IMR-90 (cell line): ENCODE data around the gene ELOVL1. TPM values are rescaled to one million over a fixed set of nuclear protein-coding genes. Genes with fewer than 3 reads are reported as not detected.

ENCODE experiments used
- ATAC-seq: fragments of 200-7000 bp; cut with Tn5 transposase; 2 replicates; pipeline ENCODE4 v1.9.1; 2020; ENCODE audit warnings: low read depth, mild to moderate bottlenecking, moderate library complexity
- BruUV-seq: library from RNA; stranded (reverse); fragments of 400-500 nt; replicated peaks from 2 replicates; lab custom pipeline; 2021; lab: Mats Ljungman, UMichigan
- CTCF ChIA-PET: fragments of 300-600 bp; formaldehyde crosslinking; extraction: SDS; loops from one replicate; lab custom pipeline; 2021; ENCODE audit warnings: antibody characterized with exemption; lab: Yijun Ruan, JAX
- POLR2A ChIA-PET: fragments of 300-600 bp; sonication (Branson Sonifier 250); formaldehyde crosslinking; loops from one replicate; lab custom pipeline; 2022; ENCODE audit warnings: antibody characterized with exemption; ENCODE audit not compliant: unreplicated experiment; lab: Charles Lee
- DNase-seq: peaks from one replicate; pipeline ENCODE4 v3.0.0; 2013
- H2AFZ ChIP-seq: replicated peaks from 2 replicates; pipeline ENCODE3; 2013; ENCODE audit warnings: low read length, mild to moderate bottlenecking; ENCODE audit not compliant: poor library complexity
- H2AK5ac ChIP-seq: 2 replicates; pipeline ENCODE4 v1.6.1; 2013; ENCODE audit warnings: low read depth, low read length, inconsistent platforms
- H2AK9ac ChIP-seq: replicated peaks from 2 replicates; pipeline ENCODE3; 2013; ENCODE audit warnings: mild to moderate bottlenecking, low read depth, low read length, moderate library complexity; ENCODE audit not compliant: poor library complexity
- H2BK120ac ChIP-seq: 2 replicates; pipeline ENCODE4 v1.6.1; 2013; ENCODE audit warnings: low read depth, low read length, inconsistent platforms
- H2BK15ac ChIP-seq: 3 replicates; pipeline ENCODE4 v1.6.1; 2013; ENCODE audit warnings: low read depth, low read length, inconsistent platforms
- H2BK20ac ChIP-seq: 2 replicates; pipeline ENCODE4 v1.6.1; 2013; ENCODE audit warnings: low read depth, mild to moderate bottlenecking, inconsistent platforms, low read length, moderate library complexity
- H2BK5ac ChIP-seq: 2 replicates; pipeline ENCODE4 v1.6.1; 2013; ENCODE audit warnings: mild to moderate bottlenecking, low read depth, low read length, inconsistent platforms; ENCODE audit not compliant: poor library complexity, severe bottlenecking
- H3K14ac ChIP-seq: replicated peaks from 2 replicates; pipeline ENCODE4 v1.6.1; 2013; ENCODE audit warnings: low read depth, low read length, inconsistent platforms
- H3K18ac ChIP-seq: 2 replicates; pipeline ENCODE4 v1.6.1; 2013; ENCODE audit warnings: low read depth, low read length, control low read depth
- H3K23ac ChIP-seq: 2 replicates; pipeline ENCODE4 v1.6.1; 2013; ENCODE audit warnings: low read depth, low read length, inconsistent platforms
- H3K27ac ChIP-seq: 2 replicates; pipeline ENCODE4 v1.5.1; 2013; ENCODE audit warnings: mild to moderate bottlenecking, control low read depth, low read length; ENCODE audit not compliant: insufficient read depth
- H3K27me3 ChIP-seq: 2 replicates; pipeline ENCODE4 v1.6.1; 2013; ENCODE audit warnings: low read length; ENCODE audit not compliant: control insufficient read depth, insufficient read depth
- H3K36me3 ChIP-seq: 2 replicates; pipeline ENCODE4 v1.6.1; 2013; ENCODE audit warnings: low read length, mixed read lengths; ENCODE audit not compliant: control insufficient read depth, insufficient read depth
- H3K4ac ChIP-seq: 2 replicates; pipeline ENCODE4 v1.6.1; 2013; ENCODE audit warnings: low read depth, low read length, inconsistent platforms
- H3K4me1 ChIP-seq: 2 replicates; pipeline ENCODE4 v1.6.1; 2013; ENCODE audit warnings: low read length, mixed read lengths; ENCODE audit not compliant: control insufficient read depth, insufficient read depth
- H3K4me2 ChIP-seq: 2 replicates; pipeline ENCODE4 v1.6.1; 2013; ENCODE audit warnings: low read depth, mild to moderate bottlenecking, control low read depth, low read length, moderate library complexity
- H3K4me3 ChIP-seq: 2 replicates; pipeline ENCODE4 v1.5.1; 2013; ENCODE audit warnings: low read depth, mild to moderate bottlenecking, control low read depth, low read length, moderate library complexity; ENCODE audit not compliant: insufficient read depth
- H3K56ac ChIP-seq: 2 replicates; pipeline ENCODE4 v1.6.1; 2013; ENCODE audit warnings: low read length, inconsistent platforms; ENCODE audit not compliant: insufficient read depth; ENCODE audit errors: extremely low read depth
- H3K79me1 ChIP-seq, 2 experiments: 2 replicates each; pipeline ENCODE4 v1.6.1; 2013; ENCODE audit warnings: low read length in 2 of 2, inconsistent platforms in 1 of 2, low read depth in 1 of 2
- H3K9ac ChIP-seq: 2 replicates; pipeline ENCODE4 v1.6.1; 2013; ENCODE audit warnings: low read depth, low read length, control low read depth
- H3K9me1 ChIP-seq: 2 replicates; pipeline ENCODE4 v1.6.1; 2013; ENCODE audit warnings: low read length, inconsistent platforms; ENCODE audit not compliant: insufficient read depth
- H3K9me3 ChIP-seq: 2 replicates; pipeline ENCODE4 v1.6.1; 2013; ENCODE audit warnings: low read length; ENCODE audit not compliant: control insufficient read depth, insufficient read depth
- H4K20me1 ChIP-seq: 2 replicates; pipeline ENCODE4 v1.6.1; 2013; ENCODE audit warnings: low read length, inconsistent platforms; ENCODE audit not compliant: insufficient read depth
- H4K5ac ChIP-seq: 2 replicates; pipeline ENCODE4 v1.6.1; 2013; ENCODE audit warnings: mild to moderate bottlenecking, low read depth, low read length, control low read depth
- H4K8ac ChIP-seq, 2 experiments: 2 replicates each; pipeline ENCODE4 v1.6.1; 2013; ENCODE audit warnings: low read depth in 2 of 2, low read length in 2 of 2, control low read depth in 1 of 2, inconsistent platforms in 1 of 2
- H4K91ac ChIP-seq: 2 replicates; pipeline ENCODE4 v1.6.1; 2013; ENCODE audit warnings: low read depth, low read length, inconsistent platforms; ENCODE audit not compliant: insufficient read depth
- BHLHE40 ChIP-seq: fragments of 150-350 bp; IDR thresholded peaks from 2 replicates; pipeline ENCODE4 v1.6.1; 2016; ENCODE audit warnings: mild to moderate bottlenecking, low read depth, low read length
- CEBPB ChIP-seq: IDR thresholded peaks from 2 replicates; pipeline ENCODE4 v1.6.1; 2012; ENCODE audit warnings: low read depth, low read length, improper control_type of control experiment
- CHD1 ChIP-seq: IDR thresholded peaks from 2 replicates; pipeline ENCODE4 v1.6.1; 2012; ENCODE audit warnings: low read depth, low read length, improper control_type of control experiment
- FOS ChIP-seq: fragments of 150-350 bp; IDR thresholded peaks from 2 replicates; pipeline ENCODE4 v1.6.1; 2016; ENCODE audit warnings: low read depth, low read length
- MAFK ChIP-seq: IDR thresholded peaks from 2 replicates; pipeline ENCODE4 v1.6.1; 2012; ENCODE audit warnings: low read depth, low read length, improper control_type of control experiment
- MAZ ChIP-seq: IDR thresholded peaks from 2 replicates; pipeline ENCODE4 v1.6.1; 2012; ENCODE audit warnings: low read depth, mild to moderate bottlenecking, low read length, improper control_type of control experiment, moderate library complexity, borderline replicate concordance
- MXI1 ChIP-seq: IDR thresholded peaks from 2 replicates; pipeline ENCODE4 v1.6.1; 2012; ENCODE audit warnings: low read depth, mild to moderate bottlenecking, low read length, moderate library complexity, borderline replicate concordance
- NFE2L2 ChIP-seq: fragments of 150-350 bp; IDR thresholded peaks from 2 replicates; pipeline ENCODE4 v1.6.1; 2016; ENCODE audit warnings: low read depth, mild to moderate bottlenecking, low read length
- POLR2A ChIP-seq: IDR thresholded peaks from 2 replicates; pipeline ENCODE4 v1.6.1; 2012; ENCODE audit warnings: mild to moderate bottlenecking, low read depth, low read length
- RAD21 ChIP-seq: IDR thresholded peaks from 2 replicates; pipeline ENCODE4 v1.6.1; 2012; ENCODE audit warnings: low read length, improper control_type of control experiment
- RCOR1 ChIP-seq: IDR thresholded peaks from 2 replicates; pipeline ENCODE4 v1.6.1; 2012; ENCODE audit warnings: mild to moderate bottlenecking, low read length, improper control_type of control experiment; ENCODE audit not compliant: insufficient replicate concordance
- RFX5 ChIP-seq: IDR thresholded peaks from 2 replicates; pipeline ENCODE4 v1.8.0; 2012; ENCODE audit warnings: low read depth, mild to moderate bottlenecking, low read length, moderate library complexity
- SMC3 ChIP-seq: fragments of 150-350 bp; IDR thresholded peaks from 2 replicates; pipeline ENCODE4 v1.6.1; 2016; ENCODE audit warnings: low read depth, mild to moderate bottlenecking, antibody characterized with exemption, low read length, moderate library complexity
- WGBS, 2 experiments: methylation state at CpG; one replicate each; pipeline versions ENCODE4 v1.1.5 to v1.1.7; 2013; ENCODE audit warnings: missing lambda C conversion rate in 2 of 2; ENCODE audit not compliant: insufficient read length in 1 of 2; ENCODE audit errors: extremely low coverage in 2 of 2; 5-methylcytosine and 5-hydroxymethylcytosine counted together
- dilution Hi-C: fragments of 300-500 bp; cut with HindIII; formaldehyde crosslinking; loops from one replicate; pipeline ENCODE4 v1.14.3; 2018; ENCODE audit warnings: low sequenced_read_pairs; ENCODE audit not compliant: unreplicated experiment
- in situ Hi-C: fragments of 300-500 bp; cut with MboI; formaldehyde crosslinking; loops from 3 replicates; pipeline ENCODE4 v1.14.3; 2019; ENCODE audit warnings: low sequenced_read_pairs, inconsistent platforms, mixed read lengths
- intact Hi-C: fragments of 100-400 bp; cut with micrococcal nuclease; formaldehyde crosslinking; loops from 2 replicates; pipeline ENCODE4 v1.10.0; 2022
- polyA plus RNA-seq, 3 experiments: library from polyadenylated mRNA; depleted of rRNA; stranded (reverse); fragments of >200 nt; gene quantifications; 2 replicates each; pipeline ENCODE4 v1.2.3, GENCODE V29; 2012; ENCODE audit warnings: low replicate concordance in 1 of 3
- total RNA-seq: library from RNA; depleted of rRNA; stranded (reverse); fragments of >200 nt; gene quantifications from 2 replicates; pipeline ENCODE4 v1.2.3, GENCODE V29; 2012
- TF ChIP-seq, protein P1 (sequence below): fragments of 150-350 bp; IDR thresholded peaks from 2 replicates; pipeline ENCODE4 v1.6.1; 2016; ENCODE audit warnings: low read depth, mild to moderate bottlenecking, low read length, moderate library complexity, borderline replicate concordance
- TF ChIP-seq, protein P2 (sequence below): conservative IDR thresholded peaks from 2 replicates; pipeline ENCODE4 v1.5.1; 2012; ENCODE audit warnings: mild to moderate bottlenecking, low read depth, low read length, improper control_type of control experiment
- TF ChIP-seq, protein P3 (sequence below): fragments of 150-350 bp; IDR thresholded peaks from 2 replicates; pipeline ENCODE4 v1.6.1; 2017; ENCODE audit warnings: mild to moderate bottlenecking, antibody characterized with exemption, low read length, low read depth

ELOVL1 gene
- total and polyA plus RNA-seq, 2 of the 4 experiments (the other 2 are of a cell fraction): 88.9 to 211 TPM

DNA sequence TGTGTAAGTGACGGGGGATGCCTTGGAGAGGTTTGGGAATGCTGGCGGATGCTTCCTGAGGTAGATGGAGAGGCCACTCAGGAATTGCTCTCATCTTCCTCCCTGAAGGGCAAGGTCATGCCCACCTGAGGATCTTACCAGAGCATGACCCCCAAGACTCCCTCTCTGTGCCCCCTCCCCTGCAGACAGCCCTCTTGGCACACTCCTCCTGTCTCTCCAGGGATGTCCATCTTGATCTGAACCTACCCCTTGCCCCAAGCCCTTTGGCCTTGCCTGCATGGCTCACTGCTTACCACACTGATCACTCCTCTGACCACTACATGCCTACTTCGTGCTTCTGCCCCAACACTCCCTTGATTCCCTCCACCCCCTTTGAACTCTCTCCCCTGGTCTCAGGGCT is 48.0 kb downstream of the ELOVL1 start:
- ATAC-seq (no peak), DNase-seq (no peak)
- WGBS, 2 experiments: no CpG with 5 or more reads among the region's 3 CpGs
- no peak overlapping the region for H3K4me3 ChIP-seq
- no peaks in the 10 kb centered on the region for H3K79me1 ChIP-seq
- H3K56ac ChIP-seq: no peak overlapping the region
- no peak overlapping the region for H2BK20ac ChIP-seq
- H3K18ac ChIP-seq: no peak overlapping the region
- H4K91ac ChIP-seq: no peak overlapping the region
- no peak overlapping the region for H3K23ac ChIP-seq
- no peaks in the 10 kb centered on the region for H3K9me3 ChIP-seq
- no peaks in the 10 kb centered on the region for H4K20me1 ChIP-seq
- H3K27me3 ChIP-seq: no peaks in the 10 kb centered on the region
- in situ Hi-C loops: no loop called here
- no peak overlapping the region for H3K14ac ChIP-seq
- no peak overlapping the region for H2AK5ac ChIP-seq
- H2BK5ac ChIP-seq: no peak overlapping the region
- H2AFZ ChIP-seq: no peak overlapping the region
- peaks cover 3% of the 10 kb centered on the region; the same call in 1 of the 2 replicates for H3K9me1 ChIP-seq
- intact Hi-C loops: no loop called here
- no peak overlapping the region for H3K9ac ChIP-seq
- no peak overlapping the region for H3K27ac ChIP-seq
- H2AK9ac ChIP-seq: no peak overlapping the region
- TF ChIP-seq RCOR1: no peak
- TF ChIP-seq BHLHE40: no peak
- no peak for TF ChIP-seq FOS
- no peak for TF ChIP-seq RAD21
- no peak for TF ChIP-seq MAFK
- TF ChIP-seq CHD1: no peak
- TF ChIP-seq RFX5: no peak
- TF ChIP-seq, protein P1, sequence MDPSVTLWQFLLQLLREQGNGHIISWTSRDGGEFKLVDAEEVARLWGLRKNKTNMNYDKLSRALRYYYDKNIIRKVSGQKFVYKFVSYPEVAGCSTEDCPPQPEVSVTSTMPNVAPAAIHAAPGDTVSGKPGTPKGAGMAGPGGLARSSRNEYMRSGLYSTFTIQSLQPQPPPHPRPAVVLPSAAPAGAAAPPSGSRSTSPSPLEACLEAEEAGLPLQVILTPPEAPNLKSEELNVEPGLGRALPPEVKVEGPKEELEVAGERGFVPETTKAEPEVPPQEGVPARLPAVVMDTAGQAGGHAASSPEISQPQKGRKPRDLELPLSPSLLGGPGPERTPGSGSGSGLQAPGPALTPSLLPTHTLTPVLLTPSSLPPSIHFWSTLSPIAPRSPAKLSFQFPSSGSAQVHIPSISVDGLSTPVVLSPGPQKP: no peak
- TF ChIP-seq NFE2L2: no peak
- no peak for TF ChIP-seq SMC3
- TF ChIP-seq MXI1: no peak
- TF ChIP-seq, protein P2, sequence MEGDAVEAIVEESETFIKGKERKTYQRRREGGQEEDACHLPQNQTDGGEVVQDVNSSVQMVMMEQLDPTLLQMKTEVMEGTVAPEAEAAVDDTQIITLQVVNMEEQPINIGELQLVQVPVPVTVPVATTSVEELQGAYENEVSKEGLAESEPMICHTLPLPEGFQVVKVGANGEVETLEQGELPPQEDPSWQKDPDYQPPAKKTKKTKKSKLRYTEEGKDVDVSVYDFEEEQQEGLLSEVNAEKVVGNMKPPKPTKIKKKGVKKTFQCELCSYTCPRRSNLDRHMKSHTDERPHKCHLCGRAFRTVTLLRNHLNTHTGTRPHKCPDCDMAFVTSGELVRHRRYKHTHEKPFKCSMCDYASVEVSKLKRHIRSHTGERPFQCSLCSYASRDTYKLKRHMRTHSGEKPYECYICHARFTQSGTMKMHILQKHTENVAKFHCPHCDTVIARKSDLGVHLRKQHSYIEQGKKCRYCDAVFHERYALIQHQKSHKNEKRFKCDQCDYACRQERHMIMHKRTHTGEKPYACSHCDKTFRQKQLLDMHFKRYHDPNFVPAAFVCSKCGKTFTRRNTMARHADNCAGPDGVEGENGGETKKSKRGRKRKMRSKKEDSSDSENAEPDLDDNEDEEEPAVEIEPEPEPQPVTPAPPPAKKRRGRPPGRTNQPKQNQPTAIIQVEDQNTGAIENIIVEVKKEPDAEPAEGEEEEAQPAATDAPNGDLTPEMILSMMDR: no peak
- TF ChIP-seq, protein P3, sequence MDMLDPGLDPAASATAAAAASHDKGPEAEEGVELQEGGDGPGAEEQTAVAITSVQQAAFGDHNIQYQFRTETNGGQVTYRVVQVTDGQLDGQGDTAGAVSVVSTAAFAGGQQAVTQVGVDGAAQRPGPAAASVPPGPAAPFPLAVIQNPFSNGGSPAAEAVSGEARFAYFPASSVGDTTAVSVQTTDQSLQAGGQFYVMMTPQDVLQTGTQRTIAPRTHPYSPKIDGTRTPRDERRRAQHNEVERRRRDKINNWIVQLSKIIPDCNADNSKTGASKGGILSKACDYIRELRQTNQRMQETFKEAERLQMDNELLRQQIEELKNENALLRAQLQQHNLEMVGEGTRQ: no peak
- no peak for TF ChIP-seq MAZ
- no peak for TF ChIP-seq CEBPB
- TF ChIP-seq POLR2A: no peak
- H2BK15ac ChIP-seq: no peak overlapping the region
- H2BK120ac ChIP-seq: no peak overlapping the region
- H4K8ac ChIP-seq: no peak overlapping the region
- no peak overlapping the region for H3K4me2 ChIP-seq
- ChIA-PET POLR2A (no interaction called here), CTCF (no interaction called here)
- no peaks in the 10 kb centered on the region for H3K36me3 ChIP-seq
- no TSS peak for BruUV-seq
- peaks cover 6% of the 10 kb centered on the region for H3K4me1 ChIP-seq
- dilution Hi-C loops: no loop called here
- no peak overlapping the region for H3K4ac ChIP-seq
- no peak overlapping the region for H4K5ac ChIP-seq
